ENCODE data around the gene FCAMR.
A peak's percentile ranks its signal among the peaks of the same experiment; 100 is the strongest.

The FCAMR gene

GRCh38 chr1:206970446-206970845, at the start of gene FCAMR:
Gene FCAMR, minus strand, starts transcription at chr1:206970460. Its CDS starts 335 bp downstream, at chr1:206970125.
- DNase-seq, result no peak

DNA sequence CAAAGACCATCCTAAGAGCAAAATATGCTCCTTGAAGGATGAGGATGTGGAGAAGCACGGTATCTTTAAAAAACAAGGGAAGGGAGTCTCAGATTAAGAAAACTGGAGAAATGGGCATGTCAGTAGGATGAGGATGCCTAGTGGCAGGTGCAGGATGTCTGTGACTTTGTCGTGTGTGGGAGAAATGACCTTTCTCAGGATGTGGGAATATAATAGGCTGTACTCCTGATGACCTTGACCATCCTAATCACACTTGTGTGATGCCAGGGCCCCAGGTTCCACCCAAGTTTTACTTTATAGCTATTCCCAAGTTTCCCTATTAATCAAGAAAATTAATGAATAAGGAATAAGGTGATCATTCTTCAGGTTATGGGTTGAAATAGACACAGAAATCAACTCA, 49.4 kb upstream of the FCAMR start:
- DNase-seq, result no peak

DNA sequence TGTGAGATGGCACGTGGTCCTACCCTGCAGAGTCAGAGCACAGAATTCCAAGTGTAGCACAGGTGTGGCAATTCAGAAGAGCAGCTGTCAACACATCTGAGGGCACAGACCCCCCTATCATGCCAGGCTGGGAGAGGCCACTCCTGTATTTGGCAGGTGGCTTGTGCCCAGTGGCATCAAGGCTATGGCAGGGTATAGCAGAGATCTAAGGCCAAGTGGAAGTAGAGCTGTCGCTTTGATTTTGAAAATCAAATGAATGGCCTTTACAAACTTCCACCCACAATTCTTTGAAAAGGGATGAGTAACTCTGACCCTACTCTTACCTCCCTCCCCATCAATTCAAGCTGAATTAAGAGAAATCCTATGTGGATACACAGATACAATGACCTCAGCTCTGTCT, 48.9 kb upstream of the FCAMR start:
- no peak for DNase-seq

DNA sequence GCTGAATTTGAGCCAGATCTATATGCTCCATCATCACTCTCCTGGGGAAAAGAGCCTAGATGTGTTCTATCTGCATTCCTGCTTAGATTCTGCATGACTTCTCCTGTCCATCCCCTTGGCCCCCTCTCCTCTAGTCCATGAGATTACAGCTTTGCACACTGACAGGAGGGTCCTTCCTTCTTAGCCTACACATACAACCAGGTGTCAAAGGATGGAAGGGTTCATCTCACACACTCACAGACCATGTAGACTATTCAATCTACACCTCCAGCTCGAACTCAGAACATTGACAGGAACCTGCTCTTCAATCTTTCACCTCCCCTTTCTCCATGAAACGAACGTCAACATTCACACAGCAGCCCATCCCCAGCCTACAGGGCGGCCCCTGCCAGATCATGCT, 48.4 kb upstream of the FCAMR start:
- no peak for DNase-seq

- DNase-seq, result no peak
Observed at GRCh38 chr1:207017615-207018559, 47.6 kb upstream of the FCAMR start.

DNA sequence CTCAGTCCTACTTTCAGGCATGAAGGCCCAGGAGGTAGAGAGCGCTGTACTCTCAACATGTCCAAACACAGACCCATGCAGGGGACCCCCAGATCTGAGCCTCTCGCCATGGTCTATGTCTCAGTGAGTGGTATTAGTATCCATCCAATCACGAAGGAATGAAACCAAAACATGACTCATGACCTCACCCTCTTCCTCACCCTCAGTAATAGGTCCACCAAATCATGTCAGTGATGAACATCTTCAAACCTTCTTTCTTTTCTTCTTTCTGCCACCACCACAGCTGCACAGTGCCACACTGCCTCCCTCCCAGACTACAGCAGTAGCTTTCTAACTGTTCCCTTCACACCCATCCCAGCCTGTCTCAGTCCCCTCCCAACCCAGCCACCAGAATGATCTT, 45.5 kb upstream of the FCAMR start:
- DNase-seq, result no peak

- no peak for DNase-seq
Observed at GRCh38 chr1:207014728-207015127, 44.5 kb upstream of the FCAMR start.

- no peak for DNase-seq
Observed at GRCh38 chr1:207013321-207014085, 43.2 kb upstream of the FCAMR start.

DNA sequence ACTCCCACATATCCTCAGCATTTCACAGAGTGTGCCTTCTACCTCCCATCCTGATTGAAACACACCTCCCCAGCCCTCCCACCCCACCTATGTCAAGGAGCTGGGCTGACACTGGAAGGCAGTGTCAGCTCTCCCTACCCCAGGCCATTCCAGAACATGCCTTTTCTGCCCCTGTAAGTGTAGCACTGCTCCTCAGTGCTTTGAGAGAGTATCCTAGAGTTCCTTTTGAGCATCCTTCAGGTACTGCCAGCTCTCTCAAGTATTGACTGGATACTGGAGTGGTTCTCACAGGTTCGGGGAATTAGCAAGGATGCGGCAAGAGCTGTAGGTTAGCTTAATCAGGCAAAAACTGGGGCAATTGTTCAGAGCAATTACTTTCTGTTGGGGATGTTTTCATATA, 40.5 kb upstream of the FCAMR start:
- DNase-seq, result no peak

DNA sequence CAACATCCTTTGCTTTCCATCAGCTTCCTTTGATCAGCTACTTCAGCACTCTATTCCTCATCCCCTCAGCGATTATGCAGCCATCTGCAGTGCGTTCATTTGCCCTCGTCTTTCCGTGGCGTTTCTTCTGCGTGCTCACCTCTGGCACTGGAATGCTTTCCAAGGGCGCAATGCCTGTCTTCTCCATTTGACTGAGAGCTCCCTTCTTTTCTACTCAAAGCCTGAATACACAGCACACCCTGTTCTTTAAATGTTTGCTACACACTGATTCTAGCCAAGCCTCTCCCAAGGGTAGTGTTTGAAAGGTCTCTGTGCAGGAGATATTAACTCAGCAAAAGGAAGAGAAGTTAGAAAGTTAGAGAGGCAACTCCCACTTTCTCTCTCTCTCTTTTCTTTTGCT, 39.7 kb upstream of the FCAMR start:
- DNase-seq, result no peak

DNA sequence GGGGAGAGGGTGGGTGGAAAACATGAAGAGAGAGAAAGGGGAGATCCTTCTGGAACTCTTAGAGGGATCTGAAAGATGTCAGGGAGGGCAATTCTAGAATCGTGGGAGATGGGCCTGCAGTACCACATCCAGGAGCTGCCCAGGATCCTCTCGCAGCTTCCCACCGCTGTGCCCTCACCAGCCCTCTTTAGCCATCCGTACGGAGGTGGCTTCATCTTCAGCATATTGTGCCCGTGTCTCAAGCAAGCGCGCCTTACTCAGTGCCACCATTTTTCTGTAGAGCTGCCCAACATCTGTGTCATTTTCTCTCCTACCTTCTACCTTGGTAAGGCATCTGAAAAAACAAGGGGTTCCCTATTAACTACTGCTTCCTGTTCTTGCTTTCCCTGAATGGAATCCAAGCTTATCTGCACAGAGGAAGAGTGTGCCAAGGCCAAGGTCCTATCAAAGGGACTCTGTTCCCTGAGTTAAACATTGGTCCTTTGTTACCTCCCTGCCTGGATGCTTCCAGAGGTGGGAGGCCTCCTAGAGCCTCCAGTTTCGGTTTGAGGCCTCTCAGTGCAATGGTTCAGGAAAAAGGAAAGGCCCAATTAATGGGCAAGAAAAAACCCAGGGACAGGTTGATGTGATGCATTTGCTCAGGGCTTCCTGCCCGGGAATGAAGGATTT, 39.1 kb upstream of the FCAMR start:
- no peak for DNase-seq

DNA sequence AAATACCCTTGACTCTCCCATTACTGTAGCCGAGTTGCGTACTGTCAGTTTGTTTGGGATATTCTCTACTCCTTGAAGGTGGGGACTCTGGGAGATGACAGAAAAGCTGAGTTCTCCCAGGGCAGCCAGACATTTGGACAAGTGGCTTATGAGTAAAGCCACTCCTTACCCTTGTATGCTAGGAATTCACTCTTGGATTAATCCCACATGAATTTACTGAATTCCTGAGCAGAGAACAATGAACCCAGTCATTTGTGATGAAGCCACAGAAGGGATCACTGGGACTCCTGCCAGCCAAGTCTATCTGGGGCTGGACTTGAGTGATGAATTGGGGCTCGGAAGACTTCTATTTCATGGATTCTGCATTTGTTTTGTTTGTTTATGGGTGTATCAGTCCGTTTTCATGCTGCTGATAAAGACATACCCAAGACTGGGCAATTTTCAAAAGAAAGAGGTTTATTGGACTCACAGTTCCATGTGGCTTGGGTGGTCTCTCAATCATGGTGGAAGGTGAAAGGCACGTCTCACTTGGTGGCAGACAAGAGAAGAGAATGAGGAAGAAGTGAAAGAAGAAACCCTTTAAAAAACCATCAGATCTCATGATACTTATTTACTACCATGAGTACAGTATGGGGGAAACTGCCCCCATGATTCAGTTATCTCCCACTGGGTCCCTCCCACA, 37.2 kb upstream of the FCAMR start:
- DNase-seq, result no peak

DNA sequence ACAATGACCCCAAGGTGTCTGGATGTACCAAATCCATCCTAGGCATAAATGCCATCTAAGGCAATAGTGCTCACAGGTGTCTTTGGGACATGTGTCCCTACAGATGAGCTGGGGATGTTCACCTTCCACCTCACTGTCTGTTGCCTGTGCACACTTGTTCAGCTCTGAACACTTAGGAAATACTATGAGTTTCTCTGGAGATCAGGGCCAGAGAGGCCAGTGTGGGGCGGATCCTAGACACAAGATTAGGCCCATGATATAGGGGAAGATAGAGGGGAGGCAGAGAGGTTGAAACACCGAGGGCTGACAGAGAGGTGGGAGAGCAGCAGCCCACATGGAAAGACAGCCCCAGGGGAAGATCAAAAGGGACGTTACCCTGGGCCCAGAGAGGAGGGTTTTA, 36.7 kb upstream of the FCAMR start:
- DNase-seq, result no peak

DNA sequence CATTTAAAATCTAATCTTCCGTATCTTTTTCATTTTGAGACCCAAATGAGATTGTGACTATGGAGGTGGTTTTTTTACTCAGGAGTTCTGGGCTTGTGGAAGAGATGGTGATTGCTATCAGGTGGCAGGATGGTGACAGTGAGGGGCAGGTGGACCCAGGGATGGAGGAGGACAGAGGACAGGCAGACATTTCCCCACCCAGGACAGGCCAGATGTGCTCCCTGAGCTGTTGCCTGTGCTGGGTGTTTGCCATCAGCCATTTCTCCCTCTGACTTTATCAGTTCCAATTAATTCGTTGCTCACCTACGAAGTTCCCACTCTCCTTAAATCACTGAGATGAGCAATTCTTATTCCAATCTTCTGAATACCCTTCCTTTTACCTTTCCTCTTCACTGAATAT, 35.8 kb upstream of the FCAMR start:
- DNase-seq, result no peak

GRCh38 chr1:207004931-207005830, 34.9 kb upstream of the FCAMR start:
- peak; percentile 62 for DNase-seq

DNA sequence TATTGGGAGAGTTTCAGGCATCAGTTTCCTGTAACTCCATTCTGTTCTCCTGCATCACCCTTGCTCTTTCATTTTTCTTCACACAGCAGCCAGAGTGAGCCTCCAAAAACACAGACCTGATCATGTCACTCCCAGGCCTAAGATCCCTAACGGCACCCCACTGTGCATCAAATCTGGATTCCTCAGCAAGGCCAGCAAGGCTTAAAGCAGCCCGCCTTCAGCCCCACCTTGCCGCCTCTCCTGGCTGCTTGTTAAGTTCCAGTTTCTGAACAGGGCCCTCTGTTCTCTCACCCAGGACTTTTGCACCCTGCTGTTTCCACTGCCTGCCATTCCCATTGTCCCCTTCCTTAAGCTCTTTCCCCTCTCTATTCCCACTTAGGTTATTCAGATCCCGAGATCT, 33.0 kb upstream of the FCAMR start:
- no peak for DNase-seq

DNA sequence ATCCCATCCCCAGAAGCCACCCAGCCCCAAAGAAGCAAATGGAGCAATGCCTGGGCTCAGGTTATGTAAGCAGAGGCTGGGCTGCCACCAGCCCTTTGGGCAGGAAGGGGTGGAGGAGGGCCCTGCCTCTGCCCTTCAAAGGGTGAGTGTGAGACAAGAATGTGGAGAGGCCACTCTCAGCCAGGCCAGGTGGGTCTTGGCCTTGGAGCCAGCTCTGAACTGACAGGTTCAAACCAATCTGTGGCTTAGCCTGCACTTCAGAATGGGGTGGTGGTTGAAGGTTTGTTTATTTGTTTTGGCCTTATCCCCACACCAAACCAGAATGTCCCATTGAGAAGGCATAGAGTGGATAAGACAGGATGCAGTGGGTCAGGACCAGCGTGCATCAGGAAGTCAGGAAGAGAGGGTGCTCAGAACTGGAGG, 32.5 kb upstream of the FCAMR start:
- no peak for DNase-seq

GRCh38 chr1:207001492-207002245, 31.4 kb upstream of the FCAMR start:
- DNase-seq, result no peak

DNA sequence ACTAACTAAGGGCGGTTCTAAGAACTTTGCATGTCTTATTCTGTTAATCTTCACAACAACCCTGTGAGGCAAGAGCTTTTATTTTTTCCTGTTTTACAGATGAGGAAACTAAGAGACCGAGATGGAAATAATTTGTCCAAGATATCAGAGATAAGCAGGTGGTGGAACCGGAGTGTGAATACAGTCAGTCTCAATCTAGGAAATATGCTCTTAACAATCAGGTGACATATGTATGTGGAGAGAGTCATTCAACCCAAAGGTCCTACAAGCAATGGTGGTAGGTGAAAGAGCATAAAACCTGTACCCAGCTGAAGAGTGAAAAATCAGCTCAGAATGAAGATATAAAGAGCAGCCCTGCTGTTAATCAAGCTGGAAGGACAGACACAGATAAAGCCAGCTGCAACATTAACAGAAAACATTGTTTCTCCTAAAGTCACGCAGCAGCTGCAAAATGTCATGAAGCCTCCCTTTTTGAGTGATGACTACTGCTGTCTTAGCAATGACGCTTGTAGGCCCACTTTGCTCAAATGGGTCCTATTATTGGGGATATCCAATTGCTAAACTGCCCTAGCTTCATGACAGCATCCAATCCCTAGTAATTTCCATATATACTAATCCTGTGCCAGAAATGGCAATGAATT, 30.5 kb upstream of the FCAMR start:
- DNase-seq, result no peak

GRCh38 chr1:206998816-206999215, 28.6 kb upstream of the FCAMR start:
- DNase-seq, result no peak

- DNase-seq, result no peak
Observed at GRCh38 chr1:206992790-206993189, 22.5 kb upstream of the FCAMR start.

All from RPMI8226 (cell line).